Esophagus squamous epithelium (tissue), 5 donors: ENCODE results near the gene MTFR1L. TPM values are rescaled to one million over a fixed set of nuclear protein-coding genes. Genes with fewer than 3 reads are reported as not detected.
A peak's percentile ranks its signal among the peaks of the same experiment; 100 is the strongest.

ENCODE experiments used
- DNase-seq: peaks from one replicate; lab custom pipeline; 2025; lab: John Stamatoyannopoulos, UW
- H3K27ac ChIP-seq, 4 donors: fragments of 200-600 bp; sonication (generic); one replicate each; pipeline ENCODE4 v1.5.1; 2016 to 2019; ENCODE audit warnings: mild to moderate bottlenecking in 1 of 4
- H3K27me3 ChIP-seq, 4 donors: fragments of 200-600 bp; sonication (generic); 1 replicate in 3 of 4; 2 replicates in 1 of 4; pipeline versions ENCODE4 v1.5.1 to v1.6.0; 2017 to 2021; ENCODE audit warnings: antibody characterized with exemption in 1 of 4
- H3K36me3 ChIP-seq, 3 donors: fragments of 200-600 bp; sonication (generic); one replicate each; pipeline ENCODE4 v1.5.1; 2016 to 2019
- H3K4me1 ChIP-seq, 3 donors: fragments of 200-600 bp; sonication (generic); one replicate each; pipeline ENCODE4 v1.5.1; 2017 to 2019
- H3K4me3 ChIP-seq, 4 donors: fragments of 200-600 bp; sonication (generic); 1 replicate in 3 of 4; 2 replicates in 1 of 4; pipeline ENCODE4 v1.5.1; 2016 to 2019; ENCODE audit warnings: mild to moderate bottlenecking in 2 of 4, moderate library complexity in 1 of 4
- H3K9me3 ChIP-seq, 3 donors: fragments of 200-600 bp; sonication (generic); one replicate each; pipeline ENCODE4 v1.5.1; 2016 to 2019
- POLR2A ChIP-seq, 4 donors: fragments of 450-650 bp; IDR thresholded peaks; one replicate each; pipeline ENCODE4 v1.6.1; 2017; ENCODE audit warnings: antibody characterized with exemption in 4 of 4, mild to moderate bottlenecking in 4 of 4, moderate library complexity in 3 of 4
- WGBS, 2 donors: methylation state at CpG; one replicate each; pipeline ENCODE4 v1.1.5; 2018; 5-methylcytosine and 5-hydroxymethylcytosine counted together
- intact Hi-C: fragments of 100-400 bp; cut with DNase I; formaldehyde crosslinking; loops from one replicate; pipeline ENCODE4 v1.15.0; 2022
- total RNA-seq, 4 donors: library from RNA; depleted of rRNA; stranded (reverse); fragments of >200 nt; gene quantifications; one replicate each; pipeline ENCODE4 v1.1.0, GENCODE V29; 2016
- TF ChIP-seq, protein P1 (sequence below), 6 experiments: fragments of 450-650 bp in 4 of 6; fragments of 200-600 bp in 2 of 6; sonication (generic) in 2 of 6; IDR thresholded peaks; one replicate each; pipeline ENCODE4 v1.5.1; 2016 to 2019; ENCODE audit warnings: antibody characterized with exemption in 6 of 6, mild to moderate bottlenecking in 4 of 6, moderate library complexity in 4 of 6
- donor health status: DM: yes; HTN: yes; CAD: no.

MTFR1L gene
- total RNA-seq, 4 donors from 2014 or later, result 24.4 to 53.8 (median 28.3) TPM

DNA sequence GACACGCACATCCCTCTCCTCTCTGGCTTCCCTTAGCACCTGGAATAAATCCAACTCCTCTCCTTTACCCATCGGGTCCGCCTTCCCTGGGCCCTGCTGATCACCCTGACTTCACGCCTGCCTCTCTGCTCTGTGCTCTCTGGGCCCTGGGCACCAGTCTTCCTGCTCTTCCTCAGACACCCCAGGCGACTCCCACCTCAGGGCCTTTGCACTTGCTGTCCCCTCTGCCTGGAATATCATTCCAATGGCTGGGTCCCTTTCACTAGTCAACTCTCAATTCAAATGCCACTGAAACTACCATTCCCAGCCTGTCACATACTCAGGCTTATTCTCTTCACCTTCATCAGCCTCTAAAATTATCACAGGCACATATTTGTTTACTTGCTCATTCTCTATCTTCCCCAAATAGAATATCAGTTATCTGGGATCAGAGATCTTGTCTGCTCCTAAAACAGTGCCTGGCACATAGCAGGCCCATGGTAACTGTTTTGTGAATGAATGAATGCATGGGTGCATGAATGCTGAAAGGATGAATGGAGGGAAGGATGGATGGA, 47.0 kb upstream of the MTFR1L start:
- DNase-seq, result no peak
- no peaks in the 10 kb centered on the region for H3K9me3 ChIP-seq
- intact Hi-C loops, result no loop called here
- 87 to 88% methylated on average over 5 of the region's 5 CpGs for WGBS, 2 donors
- H3K4me3 ChIP-seq, result no peak overlapping the region
- no peak for TF ChIP-seq POLR2A (IDR thresholded peaks at IDR 0.05)
- TF ChIP-seq, protein P1, sequence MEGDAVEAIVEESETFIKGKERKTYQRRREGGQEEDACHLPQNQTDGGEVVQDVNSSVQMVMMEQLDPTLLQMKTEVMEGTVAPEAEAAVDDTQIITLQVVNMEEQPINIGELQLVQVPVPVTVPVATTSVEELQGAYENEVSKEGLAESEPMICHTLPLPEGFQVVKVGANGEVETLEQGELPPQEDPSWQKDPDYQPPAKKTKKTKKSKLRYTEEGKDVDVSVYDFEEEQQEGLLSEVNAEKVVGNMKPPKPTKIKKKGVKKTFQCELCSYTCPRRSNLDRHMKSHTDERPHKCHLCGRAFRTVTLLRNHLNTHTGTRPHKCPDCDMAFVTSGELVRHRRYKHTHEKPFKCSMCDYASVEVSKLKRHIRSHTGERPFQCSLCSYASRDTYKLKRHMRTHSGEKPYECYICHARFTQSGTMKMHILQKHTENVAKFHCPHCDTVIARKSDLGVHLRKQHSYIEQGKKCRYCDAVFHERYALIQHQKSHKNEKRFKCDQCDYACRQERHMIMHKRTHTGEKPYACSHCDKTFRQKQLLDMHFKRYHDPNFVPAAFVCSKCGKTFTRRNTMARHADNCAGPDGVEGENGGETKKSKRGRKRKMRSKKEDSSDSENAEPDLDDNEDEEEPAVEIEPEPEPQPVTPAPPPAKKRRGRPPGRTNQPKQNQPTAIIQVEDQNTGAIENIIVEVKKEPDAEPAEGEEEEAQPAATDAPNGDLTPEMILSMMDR (IDR thresholded peaks at IDR 0.05), result no peak
- H3K36me3 ChIP-seq, result peaks cover 0 to 19% (median 0%) of the 10 kb centered on the region in 3 donors
- no peak overlapping the region for H3K27ac ChIP-seq
- peaks cover 0 to 60% (median 20%) of the 10 kb centered on the region in 3 donors for H3K4me1 ChIP-seq
- no peaks in the 10 kb centered on the region for H3K27me3 ChIP-seq

DNA sequence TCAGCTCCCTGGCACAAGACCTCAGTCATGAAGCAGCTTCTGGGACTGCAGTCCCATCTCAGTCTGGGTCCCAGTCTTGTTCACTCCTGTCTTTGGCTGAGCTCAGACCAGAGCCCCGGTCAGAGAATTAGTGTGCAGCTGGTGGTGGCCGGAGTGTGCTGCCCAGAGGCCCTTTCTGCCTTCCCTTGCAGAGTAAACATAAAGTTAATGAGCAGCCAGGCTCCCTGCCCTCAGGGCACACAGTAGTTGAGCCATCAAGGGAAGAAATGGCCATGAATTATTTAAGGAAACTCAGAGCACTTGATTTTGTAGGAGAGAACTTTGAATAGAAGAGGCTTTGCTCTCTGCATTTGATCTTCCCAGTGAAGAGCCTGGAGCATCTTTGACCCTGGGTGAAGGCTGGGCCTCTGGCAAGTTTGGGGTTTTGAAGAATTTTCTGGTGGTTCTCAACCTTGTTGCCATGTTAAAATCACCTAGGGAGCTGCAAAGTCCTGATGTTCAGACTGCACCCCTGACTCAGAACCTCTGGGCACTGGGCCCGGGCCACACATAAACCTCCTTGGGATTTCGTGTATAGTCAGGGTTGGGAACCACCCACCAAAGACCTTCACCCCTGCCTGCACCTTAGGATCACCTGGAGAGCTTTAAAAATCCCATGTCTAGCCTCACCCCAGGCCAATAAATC, 46.2 kb upstream of the MTFR1L start:
- Histone ChIP-seq H3K4me3 (no peak overlapping the region), H3K36me3 (peaks cover 0 to 26% (median 0%) of the 10 kb centered on the region in 3 donors), H3K9me3 (no peaks in the 10 kb centered on the region), H3K27ac (no peak overlapping the region), H3K27me3 (no peaks in the 10 kb centered on the region), H3K4me1 (peaks cover 0 to 60% (median 20%) of the 10 kb centered on the region in 3 donors)
- 36% methylated on average over 4 of the region's 4 CpGs; no CpG with 5 or more reads in 1 of the 2 donors for WGBS, 2 donors
- no peak for TF ChIP-seq POLR2A (IDR thresholded peaks at IDR 0.05)
- TF ChIP-seq, protein P1 (IDR thresholded peaks at IDR 0.05), result no peak
- no peak for DNase-seq
- intact Hi-C loops, result no loop called here

DNA sequence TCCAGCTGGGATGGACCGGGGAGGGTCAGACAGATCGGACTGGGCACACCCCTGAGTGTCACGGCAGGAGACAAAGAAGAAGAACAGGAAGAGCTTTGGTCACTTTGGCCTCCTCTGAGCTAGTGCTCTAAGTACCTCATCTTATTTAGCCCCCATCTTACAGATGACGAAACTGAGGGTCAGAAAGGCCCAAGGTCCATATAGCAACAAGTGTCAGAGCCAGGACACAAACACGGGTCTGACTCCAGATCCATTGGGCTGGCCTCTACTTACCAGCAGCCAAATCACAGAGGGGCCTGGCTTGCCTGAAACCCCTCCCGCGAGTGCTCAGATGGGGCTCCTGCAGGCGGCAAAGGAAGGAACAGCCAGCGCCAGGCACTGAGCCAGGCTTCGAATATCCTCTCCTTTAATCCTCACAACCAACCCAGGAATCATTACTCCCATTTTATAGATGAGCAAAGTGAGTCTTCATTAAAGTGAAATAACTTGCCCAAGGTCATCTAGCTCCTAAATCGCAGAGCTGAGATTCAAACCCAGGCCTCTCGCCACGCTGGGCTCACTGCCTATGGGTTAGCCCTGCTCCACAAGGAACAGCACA, 45.4 kb upstream of the MTFR1L start:
- intact Hi-C loops, result no loop called here
- Histone ChIP-seq H3K4me3 (no peak overlapping the region), H3K4me1 (peaks cover 0 to 60% (median 20%) of the 10 kb centered on the region in 3 donors), H3K36me3 (peaks cover 0 to 26% (median 0%) of the 10 kb centered on the region in 3 donors), H3K27me3 (no peaks in the 10 kb centered on the region), H3K9me3 (no peaks in the 10 kb centered on the region), H3K27ac (no peak overlapping the region)
- whole genome bisulfite sequencing, 2 donors, result 75 to 77% methylated on average over 12 to 13 of the region's 13 CpGs
- TF ChIP-seq, protein P1 (IDR thresholded peaks at IDR 0.05), result no peak
- TF ChIP-seq POLR2A (IDR thresholded peaks at IDR 0.05), result no peak
- DNase-seq, result no peak

DNA sequence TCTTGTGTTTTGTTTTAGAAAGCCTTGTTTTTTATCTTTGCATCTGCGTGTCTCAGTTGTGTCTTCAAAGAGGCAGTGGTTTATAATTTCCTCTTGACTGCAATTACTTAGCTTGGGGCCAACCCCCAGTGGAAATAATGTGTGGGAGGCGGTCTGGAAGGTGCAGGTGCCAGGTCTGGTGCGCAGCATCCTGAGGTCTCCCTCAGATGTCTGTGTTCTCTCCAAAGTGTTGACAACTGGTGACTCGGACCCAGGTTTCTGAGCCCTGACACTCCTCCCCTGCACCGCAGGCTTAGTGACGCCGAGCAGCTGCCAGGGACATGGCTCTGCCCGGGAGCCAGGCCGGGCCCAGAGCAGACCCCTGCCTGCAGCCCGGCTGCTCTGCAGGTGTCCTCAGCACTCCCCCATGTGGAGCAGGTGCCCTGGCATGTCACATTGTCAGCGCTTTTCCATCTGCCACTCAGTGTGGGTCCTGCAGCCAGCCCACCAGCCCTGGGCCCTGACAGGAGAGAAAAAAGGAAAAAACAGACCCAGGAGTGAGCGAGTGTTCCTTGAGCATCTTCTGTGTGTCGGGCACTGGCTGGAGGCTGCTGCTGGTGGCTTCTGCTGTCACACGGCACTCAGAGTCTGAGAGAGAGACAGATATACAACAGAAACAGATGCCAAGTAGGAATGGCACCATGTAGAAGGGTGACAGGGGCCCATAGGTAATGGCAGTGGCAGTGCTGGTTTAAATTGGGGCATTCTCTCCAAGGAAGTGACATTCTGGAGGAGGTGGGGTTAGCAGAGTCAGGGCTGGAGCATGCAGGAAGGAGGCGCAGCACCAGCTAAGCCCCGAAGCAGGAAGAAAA, 44.6 kb upstream of the MTFR1L start:
- Histone ChIP-seq H3K4me3 (no peak overlapping the region), H3K36me3 (peaks cover 0 to 26% (median 0%) of the 10 kb centered on the region in 3 donors), H3K27me3 (no peaks in the 10 kb centered on the region), H3K9me3 (no peaks in the 10 kb centered on the region), H3K27ac (peak overlapping the region in 1 of 4 donors; percentile 25), H3K4me1 (peaks cover 0 to 52% (median 23%) of the 10 kb centered on the region in 3 donors)
- 57 to 73% methylated on average over 14 to 15 of the region's 16 CpGs for WGBS, 2 donors
- TF ChIP-seq POLR2A (IDR thresholded peaks at IDR 0.05), result no peak
- TF ChIP-seq, protein P1 (IDR thresholded peaks at IDR 0.05), result peak in 1 of 6 experiments; percentile 9
- DNase-seq, result no peak
- intact Hi-C loops, result no loop called here
